ENCODE measurements around the gene GPR78.

Gene GPR78

DNA sequence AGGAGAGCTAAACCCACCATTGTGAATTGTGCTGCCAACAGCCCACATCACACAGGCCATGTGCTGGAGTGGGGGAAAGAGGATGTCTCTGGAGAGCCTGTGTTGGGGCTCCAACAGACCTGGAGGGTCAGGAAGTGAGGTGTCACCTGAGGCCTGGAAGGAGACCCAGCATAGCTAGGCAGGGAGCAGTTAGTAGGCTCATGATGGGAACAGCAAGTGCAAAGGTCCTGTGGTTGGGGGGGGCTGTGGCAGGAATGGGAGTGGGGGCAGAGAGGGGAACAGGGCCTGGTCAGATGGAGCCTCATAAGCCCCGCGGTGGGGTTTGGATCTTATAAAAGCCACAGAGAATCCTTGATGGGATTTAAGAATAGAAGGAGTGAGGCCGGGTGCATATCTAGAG lies 35.9 kb upstream of the GPR78 start:
- TF ChIP-seq EZH2 (IDR thresholded peaks at IDR 0.05; ENCODE audit: borderline replicate concordance, low read depth, low read length, severe bottlenecking): no peak
- TF ChIP-seq, protein P1, sequence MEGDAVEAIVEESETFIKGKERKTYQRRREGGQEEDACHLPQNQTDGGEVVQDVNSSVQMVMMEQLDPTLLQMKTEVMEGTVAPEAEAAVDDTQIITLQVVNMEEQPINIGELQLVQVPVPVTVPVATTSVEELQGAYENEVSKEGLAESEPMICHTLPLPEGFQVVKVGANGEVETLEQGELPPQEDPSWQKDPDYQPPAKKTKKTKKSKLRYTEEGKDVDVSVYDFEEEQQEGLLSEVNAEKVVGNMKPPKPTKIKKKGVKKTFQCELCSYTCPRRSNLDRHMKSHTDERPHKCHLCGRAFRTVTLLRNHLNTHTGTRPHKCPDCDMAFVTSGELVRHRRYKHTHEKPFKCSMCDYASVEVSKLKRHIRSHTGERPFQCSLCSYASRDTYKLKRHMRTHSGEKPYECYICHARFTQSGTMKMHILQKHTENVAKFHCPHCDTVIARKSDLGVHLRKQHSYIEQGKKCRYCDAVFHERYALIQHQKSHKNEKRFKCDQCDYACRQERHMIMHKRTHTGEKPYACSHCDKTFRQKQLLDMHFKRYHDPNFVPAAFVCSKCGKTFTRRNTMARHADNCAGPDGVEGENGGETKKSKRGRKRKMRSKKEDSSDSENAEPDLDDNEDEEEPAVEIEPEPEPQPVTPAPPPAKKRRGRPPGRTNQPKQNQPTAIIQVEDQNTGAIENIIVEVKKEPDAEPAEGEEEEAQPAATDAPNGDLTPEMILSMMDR (IDR thresholded peaks at IDR 0.05; ENCODE audit: borderline replicate concordance, extremely low read depth, low read length, poor library complexity, severe bottlenecking): no peak
- H4K20me1 ChIP-seq (ENCODE audit: insufficient read depth, low read length): no peaks in the 10 kb centered on the region
- no peak for ATAC-seq (ENCODE audit: insufficient read depth, low read depth)
- H3K4me1 ChIP-seq (ENCODE audit: insufficient read depth, low read length): no peaks in the 10 kb centered on the region
- no peaks in the 10 kb centered on the region for H3K27me3 ChIP-seq (ENCODE audit: insufficient read depth, low read length, poor library complexity)
- no peak overlapping the region for H2AFZ ChIP-seq (ENCODE audit: low read depth, low read length)
- H3K9me3 ChIP-seq (ENCODE audit: insufficient read depth, low read length, severe bottlenecking): no peaks in the 10 kb centered on the region
- no peak overlapping the region for H3K27ac ChIP-seq (ENCODE audit: low read length)
- DNase-seq: no peak
- H3K4me3 ChIP-seq (ENCODE audit: low read depth in 1 of 2, low read length in 2 of 2): no peak overlapping the region
- no peaks in the 10 kb centered on the region for H3K79me2 ChIP-seq (ENCODE audit: insufficient read depth, low read length)
- H3K4me2 ChIP-seq (ENCODE audit: insufficient read depth, low read length): no peak overlapping the region
- no peak overlapping the region for H3K9ac ChIP-seq (ENCODE audit: low read depth, low read length)
- no peaks in the 10 kb centered on the region for H3K36me3 ChIP-seq (ENCODE audit: insufficient read depth, low read length)

GRCh38 chr4:8544741-8545438 lies 35.3 kb upstream of the GPR78 start:
- H3K4me2 ChIP-seq (ENCODE audit: insufficient read depth, low read length): no peak overlapping the region
- H3K9ac ChIP-seq (ENCODE audit: low read depth, low read length): no peak overlapping the region
- H3K36me3 ChIP-seq (ENCODE audit: insufficient read depth, low read length): no peaks in the 10 kb centered on the region
- no peak overlapping the region for H3K4me3 ChIP-seq (ENCODE audit: low read depth in 1 of 2, low read length in 2 of 2)
- H2AFZ ChIP-seq (ENCODE audit: low read depth, low read length): no peak overlapping the region
- DNase-seq: no peak
- H3K27me3 ChIP-seq (ENCODE audit: insufficient read depth, low read length, poor library complexity): no peaks in the 10 kb centered on the region
- no peak for ATAC-seq (ENCODE audit: insufficient read depth, low read depth)
- no peak overlapping the region for H3K27ac ChIP-seq (ENCODE audit: low read length)
- no peaks in the 10 kb centered on the region for H3K9me3 ChIP-seq (ENCODE audit: insufficient read depth, low read length, severe bottlenecking)
- TF ChIP-seq, protein P1 (IDR thresholded peaks at IDR 0.05; ENCODE audit: borderline replicate concordance, extremely low read depth, low read length, poor library complexity, severe bottlenecking): no peak
- no peak for TF ChIP-seq EZH2 (IDR thresholded peaks at IDR 0.05; ENCODE audit: borderline replicate concordance, low read depth, low read length, severe bottlenecking)
- H3K79me2 ChIP-seq (ENCODE audit: insufficient read depth, low read length): no peaks in the 10 kb centered on the region
- no peaks in the 10 kb centered on the region for H3K4me1 ChIP-seq (ENCODE audit: insufficient read depth, low read length)
- no peaks in the 10 kb centered on the region for H4K20me1 ChIP-seq (ENCODE audit: insufficient read depth, low read length)

DNA sequence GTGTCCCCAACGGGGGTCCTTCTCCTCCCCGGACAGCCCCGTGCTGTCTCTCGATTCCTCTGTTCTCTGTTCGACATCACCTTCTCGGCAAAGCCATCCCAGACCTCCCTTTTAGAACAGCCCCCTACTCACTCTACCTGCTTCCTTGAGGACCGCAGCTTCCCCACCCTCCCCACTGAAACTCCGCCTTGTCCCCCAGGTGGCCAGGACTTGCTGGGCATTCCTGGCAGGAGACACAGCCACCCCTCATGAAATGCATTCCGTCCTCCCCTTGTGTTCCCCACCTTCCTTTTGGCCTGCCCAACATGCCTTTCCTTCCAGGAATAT lies 34.8 kb upstream of the GPR78 start:
- Histone ChIP-seq H3K27me3 (ENCODE audit: insufficient read depth, low read length, poor library complexity) (no peaks in the 10 kb centered on the region), H3K4me3 (ENCODE audit: low read depth in 1 of 2, low read length in 2 of 2) (no peak overlapping the region), H4K20me1 (ENCODE audit: insufficient read depth, low read length) (no peaks in the 10 kb centered on the region), H3K4me1 (ENCODE audit: insufficient read depth, low read length) (no peaks in the 10 kb centered on the region), H3K27ac (ENCODE audit: low read length) (no peak overlapping the region), H3K9me3 (ENCODE audit: insufficient read depth, low read length, severe bottlenecking) (no peaks in the 10 kb centered on the region), H3K9ac (ENCODE audit: low read depth, low read length) (no peak overlapping the region), H3K4me2 (ENCODE audit: insufficient read depth, low read length) (no peak overlapping the region), H3K79me2 (ENCODE audit: insufficient read depth, low read length) (no peaks in the 10 kb centered on the region), H2AFZ (ENCODE audit: low read depth, low read length) (no peak overlapping the region), H3K36me3 (ENCODE audit: insufficient read depth, low read length) (no peaks in the 10 kb centered on the region)
- DNase-seq: no peak
- no peak for ATAC-seq (ENCODE audit: insufficient read depth, low read depth)
- TF ChIP-seq, protein P1 (IDR thresholded peaks at IDR 0.05; ENCODE audit: borderline replicate concordance, extremely low read depth, low read length, poor library complexity, severe bottlenecking): no peak
- no peak for TF ChIP-seq EZH2 (IDR thresholded peaks at IDR 0.05; ENCODE audit: borderline replicate concordance, low read depth, low read length, severe bottlenecking)

DNA sequence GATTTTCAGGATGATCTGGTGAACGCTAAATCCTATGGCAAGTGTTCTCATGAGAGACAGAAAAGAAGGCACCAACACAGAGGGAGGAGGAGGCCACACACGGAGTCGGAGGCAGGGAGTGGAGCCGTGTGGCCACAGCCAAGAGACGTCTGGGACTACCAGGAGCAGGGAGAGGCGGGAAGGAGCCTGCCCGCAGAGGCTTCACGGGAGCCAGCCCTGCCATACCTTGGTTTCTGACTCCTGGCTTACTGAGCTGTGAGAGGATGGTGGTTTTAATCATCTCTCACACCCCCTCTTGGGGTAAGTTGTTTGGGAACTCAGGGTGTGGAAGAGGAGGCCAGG lies 33.5 kb upstream of the GPR78 start:
- H3K4me1 ChIP-seq (ENCODE audit: insufficient read depth, low read length): no peaks in the 10 kb centered on the region
- H3K79me2 ChIP-seq (ENCODE audit: insufficient read depth, low read length): no peaks in the 10 kb centered on the region
- no peak overlapping the region for H2AFZ ChIP-seq (ENCODE audit: low read depth, low read length)
- DNase-seq (no peak), ATAC-seq (ENCODE audit: insufficient read depth, low read depth) (no peak)
- no peak overlapping the region for H3K4me2 ChIP-seq (ENCODE audit: insufficient read depth, low read length)
- H3K36me3 ChIP-seq (ENCODE audit: insufficient read depth, low read length): no peaks in the 10 kb centered on the region
- no peaks in the 10 kb centered on the region for H4K20me1 ChIP-seq (ENCODE audit: insufficient read depth, low read length)
- H3K9ac ChIP-seq (ENCODE audit: low read depth, low read length): no peak overlapping the region
- H3K4me3 ChIP-seq (ENCODE audit: low read depth in 1 of 2, low read length in 2 of 2): no peak overlapping the region
- H3K27ac ChIP-seq (ENCODE audit: low read length): no peak overlapping the region
- H3K27me3 ChIP-seq (ENCODE audit: insufficient read depth, low read length, poor library complexity): no peaks in the 10 kb centered on the region
- no peaks in the 10 kb centered on the region for H3K9me3 ChIP-seq (ENCODE audit: insufficient read depth, low read length, severe bottlenecking)
- TF ChIP-seq, protein P1 (IDR thresholded peaks at IDR 0.05; ENCODE audit: borderline replicate concordance, extremely low read depth, low read length, poor library complexity, severe bottlenecking): no peak
- TF ChIP-seq EZH2 (IDR thresholded peaks at IDR 0.05; ENCODE audit: borderline replicate concordance, low read depth, low read length, severe bottlenecking): no peak

Data from DND-41 (cell line).